Measurements from ENCODE around the gene PRDX5. TPM values are rescaled to one million over a fixed set of nuclear protein-coding genes. Genes with fewer than 3 reads are reported as not detected.
A peak's percentile ranks its signal among the peaks of the same experiment; 100 is the strongest.

PRDX5 gene
- total and polyA plus RNA-seq, 2 experiments from 2014 or later = 212 to 312 TPM

DNA sequence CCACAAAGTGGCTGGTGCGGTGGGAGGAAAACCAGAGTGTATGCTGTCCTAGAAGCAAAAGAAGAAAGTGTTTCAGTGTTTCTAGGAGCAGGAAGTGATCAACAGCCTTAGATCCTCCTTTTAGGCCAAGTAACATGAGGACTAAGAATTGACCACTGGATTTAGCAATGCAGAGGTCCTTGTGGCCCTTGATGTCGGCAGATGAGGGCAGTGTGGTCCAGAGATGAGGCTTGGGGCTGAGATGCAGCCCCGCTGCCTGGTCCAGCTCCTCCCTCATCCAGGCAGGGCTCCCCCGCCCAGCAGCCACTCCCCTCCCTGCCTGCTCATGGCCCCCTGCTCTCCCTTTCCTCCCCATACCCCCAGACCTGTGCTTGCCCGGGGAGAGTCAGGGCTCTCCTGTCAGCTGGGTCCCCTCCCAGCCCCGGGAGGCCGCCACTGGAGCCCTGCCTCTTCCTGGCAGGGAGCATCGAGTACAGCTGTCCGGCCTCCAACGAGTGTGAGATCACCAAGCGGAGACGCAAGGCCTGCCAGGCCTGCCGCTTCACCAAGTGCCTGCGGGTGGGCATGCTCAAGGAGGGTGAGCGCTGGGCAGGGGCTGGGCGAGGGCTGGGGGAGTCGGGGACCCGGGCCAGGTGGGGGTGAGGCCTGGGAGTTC is 4.3 kb upstream of the PRDX5 start (continued):
- TF ChIP-seq, protein P1, sequence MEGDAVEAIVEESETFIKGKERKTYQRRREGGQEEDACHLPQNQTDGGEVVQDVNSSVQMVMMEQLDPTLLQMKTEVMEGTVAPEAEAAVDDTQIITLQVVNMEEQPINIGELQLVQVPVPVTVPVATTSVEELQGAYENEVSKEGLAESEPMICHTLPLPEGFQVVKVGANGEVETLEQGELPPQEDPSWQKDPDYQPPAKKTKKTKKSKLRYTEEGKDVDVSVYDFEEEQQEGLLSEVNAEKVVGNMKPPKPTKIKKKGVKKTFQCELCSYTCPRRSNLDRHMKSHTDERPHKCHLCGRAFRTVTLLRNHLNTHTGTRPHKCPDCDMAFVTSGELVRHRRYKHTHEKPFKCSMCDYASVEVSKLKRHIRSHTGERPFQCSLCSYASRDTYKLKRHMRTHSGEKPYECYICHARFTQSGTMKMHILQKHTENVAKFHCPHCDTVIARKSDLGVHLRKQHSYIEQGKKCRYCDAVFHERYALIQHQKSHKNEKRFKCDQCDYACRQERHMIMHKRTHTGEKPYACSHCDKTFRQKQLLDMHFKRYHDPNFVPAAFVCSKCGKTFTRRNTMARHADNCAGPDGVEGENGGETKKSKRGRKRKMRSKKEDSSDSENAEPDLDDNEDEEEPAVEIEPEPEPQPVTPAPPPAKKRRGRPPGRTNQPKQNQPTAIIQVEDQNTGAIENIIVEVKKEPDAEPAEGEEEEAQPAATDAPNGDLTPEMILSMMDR (conservative IDR thresholded peaks at IDR 0.05; ENCODE audit: low read depth in 2 of 2) = no peak
- no peak for TF ChIP-seq EZH2phosphoT487 (IDR thresholded peaks at IDR 0.05; ENCODE audit: unreplicated experiment)
- TF ChIP-seq, protein P2, sequence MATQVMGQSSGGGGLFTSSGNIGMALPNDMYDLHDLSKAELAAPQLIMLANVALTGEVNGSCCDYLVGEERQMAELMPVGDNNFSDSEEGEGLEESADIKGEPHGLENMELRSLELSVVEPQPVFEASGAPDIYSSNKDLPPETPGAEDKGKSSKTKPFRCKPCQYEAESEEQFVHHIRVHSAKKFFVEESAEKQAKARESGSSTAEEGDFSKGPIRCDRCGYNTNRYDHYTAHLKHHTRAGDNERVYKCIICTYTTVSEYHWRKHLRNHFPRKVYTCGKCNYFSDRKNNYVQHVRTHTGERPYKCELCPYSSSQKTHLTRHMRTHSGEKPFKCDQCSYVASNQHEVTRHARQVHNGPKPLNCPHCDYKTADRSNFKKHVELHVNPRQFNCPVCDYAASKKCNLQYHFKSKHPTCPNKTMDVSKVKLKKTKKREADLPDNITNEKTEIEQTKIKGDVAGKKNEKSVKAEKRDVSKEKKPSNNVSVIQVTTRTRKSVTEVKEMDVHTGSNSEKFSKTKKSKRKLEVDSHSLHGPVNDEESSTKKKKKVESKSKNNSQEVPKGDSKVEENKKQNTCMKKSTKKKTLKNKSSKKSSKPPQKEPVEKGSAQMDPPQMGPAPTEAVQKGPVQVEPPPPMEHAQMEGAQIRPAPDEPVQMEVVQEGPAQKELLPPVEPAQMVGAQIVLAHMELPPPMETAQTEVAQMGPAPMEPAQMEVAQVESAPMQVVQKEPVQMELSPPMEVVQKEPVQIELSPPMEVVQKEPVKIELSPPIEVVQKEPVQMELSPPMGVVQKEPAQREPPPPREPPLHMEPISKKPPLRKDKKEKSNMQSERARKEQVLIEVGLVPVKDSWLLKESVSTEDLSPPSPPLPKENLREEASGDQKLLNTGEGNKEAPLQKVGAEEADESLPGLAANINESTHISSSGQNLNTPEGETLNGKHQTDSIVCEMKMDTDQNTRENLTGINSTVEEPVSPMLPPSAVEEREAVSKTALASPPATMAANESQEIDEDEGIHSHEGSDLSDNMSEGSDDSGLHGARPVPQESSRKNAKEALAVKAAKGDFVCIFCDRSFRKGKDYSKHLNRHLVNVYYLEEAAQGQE (IDR thresholded peaks at IDR 0.05; ENCODE audit: unreplicated experiment) = no peak
- TF ChIP-seq ZNF331 (CRISPR knock-in tag; IDR thresholded peaks at IDR 0.05; ENCODE audit: low read depth) = no peak
- no peak for TF ChIP-seq CREB1 (CRISPR knock-in tag; IDR thresholded peaks at IDR 0.05; ENCODE audit: low read depth)
- no peak for TF ChIP-seq EZH2 (IDR thresholded peaks at IDR 0.05; ENCODE audit: low read depth, unreplicated experiment)

DNA sequence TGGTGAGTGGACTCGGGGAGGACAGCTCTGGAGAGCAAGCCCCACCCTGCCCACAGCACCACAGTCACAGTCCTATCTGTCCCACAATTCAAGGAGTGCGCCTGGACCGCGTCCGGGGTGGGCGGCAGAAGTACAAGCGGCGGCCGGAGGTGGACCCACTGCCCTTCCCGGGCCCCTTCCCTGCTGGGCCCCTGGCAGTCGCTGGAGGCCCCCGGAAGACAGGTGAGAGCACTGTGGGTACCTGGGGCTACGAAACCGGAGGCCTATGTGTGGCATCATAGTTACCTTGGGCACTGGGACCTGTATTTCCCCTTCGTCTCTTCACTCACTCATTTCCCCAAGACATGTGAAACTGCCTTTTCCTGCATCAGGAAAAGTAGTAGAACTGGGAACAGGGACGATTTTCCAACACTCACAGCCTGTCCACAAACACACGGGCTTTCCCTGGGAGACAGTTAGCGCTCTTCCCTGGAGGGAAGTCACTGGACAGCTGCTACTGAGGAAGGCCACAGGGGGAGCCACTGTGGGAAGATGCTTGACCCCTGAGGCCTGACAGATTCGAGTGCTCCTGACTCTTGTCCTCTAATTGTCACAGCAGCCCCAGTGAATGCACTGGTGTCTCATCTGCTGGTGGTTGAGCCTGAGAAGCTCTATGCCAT is 3.6 kb upstream of the PRDX5 start:
- peaks cover 34% of the 10 kb centered on the region for H3K79me2 ChIP-seq (replicated peaks; ENCODE audit: insufficient read depth)
- no peak overlapping the region for H3K27ac ChIP-seq (ENCODE audit: low read depth)
- no peak overlapping the region for H2AFZ ChIP-seq
- no peaks in the 10 kb centered on the region; the same call in 1 of the 2 replicates for H3K36me3 ChIP-seq (ENCODE audit: insufficient read depth)
- H3F3A ChIP-seq (replicated peaks; ENCODE audit: low read depth) = peaks cover 19% of the 10 kb centered on the region; the same call in 1 of the 2 replicates
- no peak for TF ChIP-seq EZH2phosphoT487 (IDR thresholded peaks at IDR 0.05; ENCODE audit: unreplicated experiment)
- no peak for TF ChIP-seq POLR2AphosphoS5 (IDR thresholded peaks at IDR 0.05; ENCODE audit: low read depth)
- TF ChIP-seq, protein P1 (conservative IDR thresholded peaks at IDR 0.05; ENCODE audit: low read depth in 2 of 2) = peak in 1 of 2 experiments; percentile 40
- TF ChIP-seq, protein P2 (IDR thresholded peaks at IDR 0.05; ENCODE audit: unreplicated experiment) = no peak
- no peaks in the 10 kb centered on the region; the same call in 1 of the 2 replicates for H4K20me1 ChIP-seq (replicated peaks; ENCODE audit: insufficient read depth)
- H3K27me3 Mint-ChIP-seq (ENCODE audit: insufficient read depth, low read depth, poor library complexity) = peaks cover 29% of the 10 kb centered on the region
- ATAC-seq (no peak), DNase-seq (ENCODE audit: low spot score) (peak; percentile 40)
- H3K4me1 ChIP-seq (ENCODE audit: insufficient read depth) = peaks cover 10% of the 10 kb centered on the region
- H3K4me2 ChIP-seq = no peak overlapping the region
- peaks cover 32% of the 10 kb centered on the region for H3K36me3 Mint-ChIP-seq (ENCODE audit: low read depth)
- no peaks in the 10 kb centered on the region for H3K27me3 ChIP-seq (ENCODE audit: insufficient read depth)
- H3K4me3 Mint-ChIP-seq = no peak overlapping the region; the same call in 2 of the 3 replicates
- no peak overlapping the region for H3K4me3 ChIP-seq
- no peaks in the 10 kb centered on the region; the same call in 1 of the 3 replicates for H3K9me3 Mint-ChIP-seq
- H3K27ac Mint-ChIP-seq = 0 out of 2 replicates have a peak overlapping the region, but pooled peaks have one; percentile 26
- no peaks in the 10 kb centered on the region for H3K9me2 ChIP-seq (ENCODE audit: insufficient read depth)
- H3K4me1 Mint-ChIP-seq = peaks cover 13% of the 10 kb centered on the region
